Osteoblast (primary cell): ENCODE results near the gene SESN2. TPM values are rescaled to one million over a fixed set of nuclear protein-coding genes. Genes with fewer than 3 reads are reported as not detected.

Source experiments
- DNase-seq: peaks from one replicate; pipeline ENCODE4 v3.0.0; 2011; ENCODE audit warnings: low spot score, mixed read lengths; ENCODE audit not compliant: insufficient read length; ENCODE audit errors: missing footprints
- H2AFZ ChIP-seq: 2 replicates; pipeline ENCODE4 v1.6.0; 2011; ENCODE audit warnings: mild to moderate bottlenecking, low read length
- H3K27ac ChIP-seq: 2 replicates; pipeline ENCODE4 v1.5.1; 2011; ENCODE audit warnings: mild to moderate bottlenecking, low read depth, low read length, moderate library complexity
- H3K27me3 ChIP-seq: 2 replicates; pipeline ENCODE4 v1.6.0; 2012; ENCODE audit warnings: mild to moderate bottlenecking, control low read depth, inconsistent platforms, low read length, moderate library complexity; ENCODE audit not compliant: insufficient read depth
- H3K36me3 ChIP-seq: 2 replicates; pipeline ENCODE4 v1.5.1; 2011; ENCODE audit warnings: mild to moderate bottlenecking, low read length, control low read depth, moderate library complexity; ENCODE audit not compliant: insufficient read depth
- H3K4me1 ChIP-seq: 2 replicates; pipeline ENCODE4 v1.5.1; 2011; ENCODE audit warnings: mild to moderate bottlenecking, low read length, control low read depth, moderate library complexity; ENCODE audit not compliant: insufficient read depth
- H3K4me2 ChIP-seq: 2 replicates; pipeline ENCODE4 v1.6.0; 2011; ENCODE audit warnings: mild to moderate bottlenecking, low read length; ENCODE audit not compliant: insufficient read depth
- H3K4me3 ChIP-seq: fragments of 200-600 bp; sonication (generic); 3 replicates; pipeline ENCODE4 v1.5.1; 2012; ENCODE audit warnings: mild to moderate bottlenecking, low read length, inconsistent platforms; ENCODE audit not compliant: insufficient read depth
- H3K79me2 ChIP-seq: 2 replicates; pipeline ENCODE4 v1.6.0; 2012; ENCODE audit warnings: mild to moderate bottlenecking, low read length, control low read depth, inconsistent platforms; ENCODE audit not compliant: insufficient read depth
- H3K9me3 ChIP-seq: 2 replicates; pipeline ENCODE4 v1.5.1; 2011; ENCODE audit warnings: low read depth, low read length, control low read depth
- H4K20me1 ChIP-seq: 2 replicates; pipeline ENCODE4 v1.6.0; 2012; ENCODE audit warnings: mild to moderate bottlenecking, low read length, control low read depth; ENCODE audit not compliant: insufficient read depth
- total RNA-seq: library from RNA; depleted of rRNA; stranded (reverse); fragments of >200 nt; gene quantifications from 2 replicates; pipeline ENCODE4 v1.2.3, GENCODE V29; 2012
- TF ChIP-seq, protein P1 (sequence below): IDR thresholded peaks from 2 replicates; pipeline ENCODE4 v1.5.1; 2011; ENCODE audit warnings: mild to moderate bottlenecking, low read depth, low read length, moderate library complexity; ENCODE audit errors: extremely low read depth

The SESN2 gene
- total RNA-seq, 1 donor, result 59.7 TPM

DNA sequence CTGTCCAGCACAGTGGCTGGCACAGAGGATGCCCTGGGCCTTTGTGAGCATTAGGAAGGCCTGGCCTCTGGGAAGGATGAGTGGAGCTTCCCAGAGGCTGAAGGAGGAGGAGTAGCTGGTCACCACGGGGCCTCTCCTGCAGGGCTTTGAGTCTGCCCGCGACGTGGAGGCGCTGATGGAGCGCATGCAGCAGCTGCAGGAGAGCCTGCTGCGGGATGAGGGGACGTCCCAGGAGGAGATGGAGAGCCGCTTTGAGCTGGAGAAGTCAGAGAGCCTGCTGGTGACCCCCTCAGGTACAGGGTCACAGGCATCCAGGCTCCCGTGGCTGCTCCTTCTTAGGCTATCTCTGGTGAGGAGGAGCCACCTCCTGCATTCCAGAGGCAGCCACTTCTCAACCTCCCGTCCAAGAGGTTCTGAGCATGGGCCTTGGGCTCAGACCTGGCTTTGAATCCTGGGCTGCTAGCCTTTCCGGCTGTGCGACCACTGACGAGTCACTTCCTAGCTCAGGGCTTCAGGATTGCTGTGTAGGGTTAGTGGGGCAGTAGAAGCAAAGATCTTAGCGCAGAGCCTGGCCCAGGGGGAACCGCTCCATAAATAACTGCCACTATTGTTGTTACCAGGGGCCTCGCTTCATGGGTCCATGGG lies 14.0 kb downstream of the SESN2 start:
- no peak overlapping the region for H2AFZ ChIP-seq
- H3K27ac ChIP-seq, result no peak overlapping the region
- H3K9me3 ChIP-seq, result no peaks in the 10 kb centered on the region
- no peaks in the 10 kb centered on the region for H3K27me3 ChIP-seq
- H3K36me3 ChIP-seq, result peaks cover 53% of the 10 kb centered on the region
- peaks cover 59% of the 10 kb centered on the region for H3K79me2 ChIP-seq
- H4K20me1 ChIP-seq, result peaks cover 27% of the 10 kb centered on the region
- H3K4me1 ChIP-seq, result no peaks in the 10 kb centered on the region
- H3K4me2 ChIP-seq, result no peak overlapping the region
- TF ChIP-seq, protein P1, sequence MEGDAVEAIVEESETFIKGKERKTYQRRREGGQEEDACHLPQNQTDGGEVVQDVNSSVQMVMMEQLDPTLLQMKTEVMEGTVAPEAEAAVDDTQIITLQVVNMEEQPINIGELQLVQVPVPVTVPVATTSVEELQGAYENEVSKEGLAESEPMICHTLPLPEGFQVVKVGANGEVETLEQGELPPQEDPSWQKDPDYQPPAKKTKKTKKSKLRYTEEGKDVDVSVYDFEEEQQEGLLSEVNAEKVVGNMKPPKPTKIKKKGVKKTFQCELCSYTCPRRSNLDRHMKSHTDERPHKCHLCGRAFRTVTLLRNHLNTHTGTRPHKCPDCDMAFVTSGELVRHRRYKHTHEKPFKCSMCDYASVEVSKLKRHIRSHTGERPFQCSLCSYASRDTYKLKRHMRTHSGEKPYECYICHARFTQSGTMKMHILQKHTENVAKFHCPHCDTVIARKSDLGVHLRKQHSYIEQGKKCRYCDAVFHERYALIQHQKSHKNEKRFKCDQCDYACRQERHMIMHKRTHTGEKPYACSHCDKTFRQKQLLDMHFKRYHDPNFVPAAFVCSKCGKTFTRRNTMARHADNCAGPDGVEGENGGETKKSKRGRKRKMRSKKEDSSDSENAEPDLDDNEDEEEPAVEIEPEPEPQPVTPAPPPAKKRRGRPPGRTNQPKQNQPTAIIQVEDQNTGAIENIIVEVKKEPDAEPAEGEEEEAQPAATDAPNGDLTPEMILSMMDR, result no peak
- no peak for DNase-seq
- no peak overlapping the region for H3K4me3 ChIP-seq

DNA sequence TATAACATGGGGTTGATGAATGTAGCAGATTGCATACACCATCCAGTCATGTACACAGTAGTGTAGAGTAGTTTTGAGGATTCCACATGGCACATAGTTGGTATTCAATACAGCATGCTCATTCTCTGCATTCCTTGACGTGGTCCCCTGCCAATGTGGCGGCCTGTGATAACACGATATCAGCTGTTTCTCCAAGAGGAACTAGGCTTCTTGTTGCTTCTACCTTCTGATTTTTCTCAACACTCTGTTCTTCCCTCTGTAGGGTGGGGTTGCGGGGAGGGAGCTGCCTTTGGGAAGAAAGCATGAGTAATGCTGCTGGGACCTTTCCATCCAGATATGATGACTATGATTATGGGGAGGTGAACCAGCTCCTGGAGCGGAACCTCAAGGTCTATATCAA lies 19.4 kb downstream of the SESN2 start:
- H3K9me3 ChIP-seq, result no peaks in the 10 kb centered on the region
- H3K27me3 ChIP-seq, result no peaks in the 10 kb centered on the region
- H2AFZ ChIP-seq, result no peak overlapping the region
- no peaks in the 10 kb centered on the region for H3K4me1 ChIP-seq
- H3K4me2 ChIP-seq, result no peak overlapping the region
- H3K36me3 ChIP-seq, result peaks cover 63% of the 10 kb centered on the region
- no peak overlapping the region for H3K4me3 ChIP-seq
- TF ChIP-seq, protein P1, result no peak
- peaks cover 14% of the 10 kb centered on the region for H4K20me1 ChIP-seq
- H3K79me2 ChIP-seq, result peaks cover 13% of the 10 kb centered on the region
- DNase-seq, result no peak
- H3K27ac ChIP-seq, result no peak overlapping the region

DNA sequence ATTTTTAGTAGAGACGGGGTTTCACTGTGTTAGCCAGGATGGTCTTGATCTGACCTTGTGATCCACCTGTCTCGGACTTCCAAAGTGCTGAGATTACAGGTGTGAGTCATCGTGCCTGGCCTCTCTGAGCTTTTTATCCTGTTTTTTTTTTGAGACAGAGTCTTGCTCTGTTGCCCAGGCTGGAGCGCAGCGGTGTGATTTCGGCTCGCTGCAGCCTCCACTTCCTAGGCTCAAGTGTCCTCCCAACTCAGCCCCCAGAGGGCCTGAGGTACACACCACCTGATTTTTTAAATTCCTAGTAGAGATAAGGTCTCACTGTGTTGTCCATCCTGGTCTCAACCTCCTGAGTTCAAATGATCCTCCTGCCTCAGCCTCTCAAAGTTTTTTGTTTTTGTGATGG lies 20.4 kb downstream of the SESN2 start:
- H3K36me3 ChIP-seq, result peaks cover 54% of the 10 kb centered on the region
- no peaks in the 10 kb centered on the region for H3K27me3 ChIP-seq
- no peak overlapping the region for H3K27ac ChIP-seq
- no peak overlapping the region for H3K4me3 ChIP-seq
- H3K4me2 ChIP-seq, result no peak overlapping the region
- no peak overlapping the region for H2AFZ ChIP-seq
- no peak for DNase-seq
- peaks cover 6% of the 10 kb centered on the region for H3K79me2 ChIP-seq
- TF ChIP-seq, protein P1, result no peak
- H3K9me3 ChIP-seq, result no peaks in the 10 kb centered on the region
- no peaks in the 10 kb centered on the region for H3K4me1 ChIP-seq
- peaks cover 8% of the 10 kb centered on the region for H4K20me1 ChIP-seq

GRCh38 chr1:28280501-28280900 lies 21.2 kb downstream of the SESN2 start:
- H4K20me1 ChIP-seq, result peaks cover 8% of the 10 kb centered on the region
- H2AFZ ChIP-seq, result no peak overlapping the region
- no peaks in the 10 kb centered on the region for H3K9me3 ChIP-seq
- no peak overlapping the region for H3K4me3 ChIP-seq
- H3K79me2 ChIP-seq, result peaks cover 3% of the 10 kb centered on the region
- TF ChIP-seq, protein P1, result no peak
- H3K4me2 ChIP-seq, result no peak overlapping the region
- no peak overlapping the region for H3K27ac ChIP-seq
- H3K36me3 ChIP-seq, result peaks cover 50% of the 10 kb centered on the region
- no peaks in the 10 kb centered on the region for H3K27me3 ChIP-seq
- no peak for DNase-seq
- H3K4me1 ChIP-seq, result no peaks in the 10 kb centered on the region
